DLD1 (cell line): ENCODE results near the gene EIF3A.

Source experiments
- in situ Hi-C: cut with HindIII; loops from 2 replicates; pipeline ENCODE4 v1.10.0; 2017; ENCODE audit warnings: low sequenced_read_pairs

The EIF3A gene

DNA sequence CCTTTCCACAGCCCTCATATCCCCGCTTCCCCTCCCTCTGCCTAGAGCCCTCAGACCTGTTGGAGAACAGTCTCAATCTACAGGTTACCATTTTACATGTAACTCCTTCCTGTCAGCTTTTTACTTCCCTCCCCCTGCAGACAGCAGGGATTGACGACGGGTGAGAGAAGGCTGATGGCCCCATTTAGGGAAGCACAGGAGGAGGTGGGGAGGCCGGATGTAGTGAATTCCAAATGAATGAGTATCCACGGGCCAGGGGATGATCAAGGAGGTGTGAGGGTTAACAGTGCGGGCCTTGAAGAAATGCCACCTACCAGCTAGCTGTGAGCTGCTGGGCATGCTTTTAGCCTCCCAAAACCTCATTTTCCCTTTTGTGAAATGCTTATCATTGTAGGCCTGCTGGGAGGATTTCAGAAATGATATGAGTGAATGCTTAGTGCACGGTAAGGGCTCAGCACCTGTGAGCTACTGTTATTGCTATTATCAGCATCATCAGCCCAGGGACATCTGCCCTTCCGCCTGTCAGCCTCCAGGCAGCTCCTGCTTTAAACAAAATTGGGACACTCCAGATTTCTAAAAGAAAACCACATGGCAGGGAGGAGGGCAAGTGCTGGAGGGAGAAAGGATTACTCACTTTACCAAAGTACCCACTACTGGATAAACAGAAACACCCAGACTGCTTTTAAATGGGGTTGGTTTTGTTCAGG is 57.6 kb downstream of the EIF3A start:
- in situ Hi-C loops = no loop called here

DNA sequence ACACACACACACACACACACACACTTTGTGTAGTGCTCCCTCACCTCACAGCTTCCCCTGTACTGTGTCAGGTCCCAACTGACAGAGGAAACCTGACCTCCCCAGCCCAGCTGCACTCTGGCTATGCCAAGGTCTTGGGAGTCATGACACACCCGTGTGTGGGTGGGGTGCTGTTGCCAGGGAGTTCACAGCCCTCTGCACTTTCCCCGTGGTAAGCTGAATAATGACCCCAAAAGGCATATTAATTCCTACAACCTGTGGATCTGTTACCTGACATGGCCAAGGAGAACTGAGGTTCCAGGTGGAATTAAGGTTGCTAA is 60.0 kb downstream of the EIF3A start:
- in situ Hi-C loops = no loop called here

DNA sequence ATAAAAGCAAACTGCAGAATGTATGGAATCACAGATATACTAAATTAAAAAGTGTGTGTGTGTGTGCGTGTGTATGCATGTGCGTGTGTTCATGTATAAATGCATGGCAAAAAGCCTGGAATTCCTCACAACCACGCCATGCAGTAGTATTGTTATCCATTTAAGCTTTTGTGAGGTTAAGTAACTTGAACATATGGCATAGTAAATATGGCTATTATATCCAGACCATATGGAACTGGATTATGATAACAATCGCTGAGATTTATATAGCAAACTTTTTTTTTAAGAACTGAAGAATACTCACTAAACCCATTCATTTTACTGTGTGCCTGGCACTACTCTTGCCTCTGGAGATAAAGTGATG is 73.4 kb downstream of the EIF3A start:
- in situ Hi-C loops = no loop called here

DNA sequence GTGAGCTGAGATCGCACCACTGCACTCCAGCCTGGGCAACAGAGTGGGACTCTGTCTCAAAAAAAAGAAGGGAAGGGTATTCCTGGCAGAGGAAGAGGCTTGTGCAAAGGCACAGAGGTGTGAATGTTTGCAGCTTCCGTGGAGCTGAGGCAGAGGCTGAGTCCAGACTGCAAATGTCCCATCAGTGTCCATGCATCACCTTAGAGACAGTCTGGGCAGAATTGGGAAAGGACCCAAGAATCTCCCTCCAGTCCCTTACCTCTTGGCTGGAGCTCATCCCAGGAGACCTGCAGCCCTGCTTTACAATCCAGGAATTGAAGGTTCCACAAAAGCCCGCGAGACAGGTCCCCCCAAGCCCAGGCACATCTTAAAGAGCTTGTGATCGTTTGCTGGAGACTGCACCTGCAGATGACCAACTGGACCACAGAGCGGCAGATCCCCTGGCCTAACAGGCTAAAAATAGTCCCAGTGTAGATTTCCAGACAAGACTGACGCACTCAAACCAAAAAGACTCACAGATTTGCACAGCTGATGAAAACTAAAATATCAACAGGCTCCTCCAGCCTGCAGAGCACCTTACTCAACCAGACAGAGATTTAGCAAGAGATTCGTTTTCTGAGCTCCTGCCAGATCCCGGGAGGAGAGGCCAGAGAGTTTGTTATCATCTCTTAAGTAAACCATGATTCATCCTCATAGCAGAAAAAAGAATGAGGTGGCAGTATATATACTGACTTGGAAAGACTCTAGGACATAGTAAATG is 74.0 kb downstream of the EIF3A start:
- in situ Hi-C loops = no loop called here

DNA sequence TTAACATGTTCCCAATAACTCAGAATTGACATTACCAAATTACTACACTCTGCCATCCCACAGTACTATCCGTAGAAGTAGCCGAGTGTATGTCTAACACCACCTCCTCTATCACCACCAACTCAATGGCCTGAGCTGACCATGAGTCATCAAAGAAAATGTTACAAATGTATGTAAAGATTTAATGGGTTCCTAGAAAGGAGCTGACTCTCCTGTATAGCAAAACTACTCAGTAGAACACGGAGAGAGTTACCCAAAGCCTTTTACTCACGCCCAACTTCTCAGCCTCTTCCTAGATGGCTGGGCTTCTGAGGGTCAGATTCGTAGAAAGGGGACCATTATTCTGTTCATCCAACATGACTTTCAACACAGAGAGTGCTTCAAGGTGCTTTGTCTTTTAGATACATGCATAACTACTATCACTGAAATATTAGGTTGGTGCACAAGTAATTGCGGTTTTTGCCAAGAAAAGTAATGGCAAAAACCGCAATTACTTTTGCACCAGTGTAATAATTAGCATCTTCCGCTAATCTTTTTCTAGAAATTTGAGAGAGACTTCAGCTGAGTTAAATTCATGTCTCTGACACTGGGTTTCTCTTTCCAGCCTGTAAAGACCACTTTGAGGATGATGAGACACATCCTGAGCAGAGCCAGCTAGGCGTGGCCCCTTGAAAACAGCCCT is 75.1 kb downstream of the EIF3A start:
- in situ Hi-C loops = no loop called here

DNA sequence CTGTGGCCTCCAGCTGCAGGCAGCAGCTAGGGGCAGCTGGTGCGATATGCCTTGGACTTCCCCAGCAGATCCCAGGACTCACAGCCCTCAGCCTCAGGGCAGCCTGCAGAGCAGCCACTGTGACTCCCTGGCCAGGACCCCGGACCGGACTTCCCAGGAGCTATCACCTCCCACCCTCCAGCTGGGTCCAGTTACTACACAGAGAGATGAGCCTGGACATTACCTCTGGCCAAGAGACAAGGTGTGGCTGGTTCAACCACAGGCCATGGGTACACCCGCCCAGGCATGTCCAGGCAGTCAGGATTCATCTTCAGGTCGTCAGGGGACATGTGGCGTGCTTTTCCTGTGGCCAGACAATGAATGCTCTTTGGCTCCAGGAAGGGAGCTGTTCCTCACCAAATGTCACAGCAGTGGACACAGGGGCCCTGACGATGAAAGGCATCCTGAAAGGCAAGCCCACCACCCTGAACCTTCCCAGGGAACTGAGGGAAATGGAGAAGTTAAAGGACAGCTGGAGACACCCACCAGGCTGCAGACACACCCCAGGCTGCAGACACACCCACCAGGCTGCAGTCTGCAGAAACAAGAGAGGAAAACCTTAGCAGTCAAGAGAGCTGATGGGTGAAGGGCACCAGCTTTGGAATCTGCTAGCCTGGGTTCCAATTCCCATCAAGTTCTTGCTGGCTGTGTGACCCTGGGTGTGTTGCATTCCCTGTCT is 76.9 kb downstream of the EIF3A start:
- in situ Hi-C loops = no loop called here

DNA sequence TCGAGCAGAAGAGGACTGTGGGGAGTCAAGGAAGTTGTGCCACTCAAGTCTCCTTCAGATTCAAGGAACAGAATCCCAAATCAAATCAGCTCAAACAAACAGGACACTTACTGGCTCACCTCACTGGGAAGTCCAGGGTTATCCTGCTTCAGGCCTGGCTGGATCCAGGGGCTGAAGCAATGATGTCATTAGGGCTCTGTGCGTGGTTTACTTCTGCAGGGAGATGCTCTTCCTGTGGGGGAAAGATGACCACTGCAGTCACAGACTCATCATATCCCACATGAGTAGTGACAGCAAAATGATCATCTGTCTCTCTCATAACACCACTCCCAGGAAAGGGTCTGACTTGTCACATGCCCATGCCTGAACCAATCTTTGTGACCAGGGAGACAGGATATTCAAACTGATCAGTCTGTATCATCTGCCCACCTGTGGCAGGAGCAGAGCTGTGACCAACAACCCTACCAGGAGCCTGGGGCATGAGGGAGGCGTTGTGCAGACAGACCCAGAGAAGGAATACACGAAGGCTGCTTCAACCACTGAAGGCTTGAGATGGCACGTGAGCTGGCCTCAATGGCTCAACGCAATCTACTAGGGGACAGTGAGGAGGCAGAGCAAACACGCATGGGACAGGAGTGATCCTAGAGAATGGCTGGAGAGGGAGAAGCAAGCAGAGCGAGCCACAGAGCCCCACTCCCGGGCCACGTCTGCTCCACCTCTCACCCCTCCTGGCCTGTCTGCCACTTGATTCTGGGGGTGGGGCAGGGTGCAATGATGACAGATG is 78.7 kb downstream of the EIF3A start:
- in situ Hi-C loops = no loop called here

DNA sequence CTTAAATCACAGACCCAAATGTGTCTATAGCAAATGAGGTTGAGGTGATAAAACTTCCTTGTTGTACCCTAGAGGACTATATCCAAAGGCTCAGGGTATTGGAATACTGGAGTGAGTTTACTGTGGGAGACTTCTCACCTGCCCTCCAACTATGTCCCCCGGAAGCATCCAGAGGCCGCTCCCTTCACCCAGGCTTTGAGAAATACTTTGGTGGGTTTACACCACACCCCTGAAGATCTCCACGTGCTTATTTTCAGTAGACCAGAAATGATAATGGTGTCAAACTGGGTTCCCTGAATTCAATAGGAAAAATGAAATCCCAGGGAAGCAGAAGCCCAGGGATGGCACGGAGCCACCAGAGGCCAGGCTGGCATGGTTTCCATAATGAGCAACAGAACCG is 82.4 kb downstream of the EIF3A start:
- in situ Hi-C loops = no loop called here

DNA sequence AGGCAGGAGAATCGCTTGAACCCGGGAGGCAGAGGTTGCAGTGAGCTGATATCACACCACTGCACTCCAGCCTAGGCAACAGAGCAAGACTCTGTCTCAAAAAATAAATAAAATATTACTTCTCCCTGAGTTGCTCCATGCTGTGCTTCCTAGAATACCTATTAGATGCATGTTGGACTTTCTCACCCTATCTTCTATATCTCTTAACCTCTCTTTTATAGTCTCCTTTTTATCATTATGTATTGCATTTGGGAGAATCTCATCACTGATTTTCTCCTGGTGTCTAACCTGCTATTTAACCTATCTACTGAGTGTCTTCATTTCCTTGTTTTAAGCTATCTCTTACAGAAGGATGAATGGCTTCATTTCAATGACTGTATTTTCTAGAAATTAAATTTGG is 83.2 kb downstream of the EIF3A start:
- in situ Hi-C loops = no loop called here

DNA sequence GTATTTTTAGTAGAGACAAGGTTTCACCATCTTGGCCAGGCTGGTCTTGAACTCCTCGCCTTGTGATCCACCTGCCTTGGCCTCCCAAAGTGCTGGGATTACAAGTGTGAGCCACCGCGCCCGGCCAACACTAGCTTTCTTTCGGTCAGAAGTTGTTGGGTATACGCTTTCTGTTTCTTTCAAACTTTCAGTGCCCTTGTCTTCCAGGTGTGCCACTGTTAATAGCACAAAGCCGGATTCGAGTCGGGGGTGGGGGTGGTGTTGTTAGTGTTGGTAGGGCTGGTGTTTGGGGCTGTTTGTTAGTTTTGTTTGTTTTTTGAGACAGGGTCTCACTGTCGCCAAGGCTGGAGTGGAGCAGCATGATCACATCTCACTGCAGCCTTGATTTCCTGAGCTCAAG is 84.9 kb downstream of the EIF3A start:
- in situ Hi-C loops = no loop called here

DNA sequence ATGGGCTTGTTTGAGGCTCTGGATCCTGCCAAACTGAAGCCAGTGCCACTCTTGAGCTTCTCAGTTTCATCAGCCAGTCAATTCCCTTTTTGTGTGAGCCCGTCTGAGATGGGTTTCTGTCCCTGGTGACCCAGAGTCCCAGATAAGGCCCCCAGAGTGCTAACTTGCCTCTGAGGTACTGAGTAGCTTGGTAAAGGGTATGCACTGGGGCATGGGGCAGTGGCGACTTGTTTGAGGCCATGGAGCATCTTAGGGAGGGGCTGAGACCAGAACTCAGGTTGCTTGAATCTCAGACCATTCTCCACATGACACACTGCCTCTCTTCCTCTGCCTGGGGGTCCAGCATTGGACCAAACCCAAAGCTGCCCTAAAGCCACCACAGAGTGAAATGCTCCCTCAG is 86.3 kb downstream of the EIF3A start:
- in situ Hi-C loops = no loop called here

DNA sequence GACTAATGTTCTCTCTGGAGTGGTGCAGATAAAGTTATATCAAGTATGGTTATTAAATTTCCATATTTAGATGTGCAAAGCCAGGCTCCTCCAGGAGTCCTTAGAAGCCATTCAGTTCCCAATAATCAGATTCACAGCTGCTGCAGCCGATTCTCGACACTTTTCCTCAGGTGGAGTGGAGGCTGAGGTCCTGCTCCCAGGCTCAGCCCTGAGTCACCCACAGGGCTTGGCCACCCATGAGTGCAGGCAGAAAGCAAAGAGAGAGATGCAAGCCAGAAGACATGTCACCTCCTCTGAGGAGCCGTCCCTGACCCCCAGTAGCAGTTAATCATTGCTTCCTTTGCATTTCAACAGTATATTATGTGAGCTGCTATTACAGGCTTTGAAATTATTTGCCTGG is 87.4 kb downstream of the EIF3A start:
- in situ Hi-C loops = no loop called here

DNA sequence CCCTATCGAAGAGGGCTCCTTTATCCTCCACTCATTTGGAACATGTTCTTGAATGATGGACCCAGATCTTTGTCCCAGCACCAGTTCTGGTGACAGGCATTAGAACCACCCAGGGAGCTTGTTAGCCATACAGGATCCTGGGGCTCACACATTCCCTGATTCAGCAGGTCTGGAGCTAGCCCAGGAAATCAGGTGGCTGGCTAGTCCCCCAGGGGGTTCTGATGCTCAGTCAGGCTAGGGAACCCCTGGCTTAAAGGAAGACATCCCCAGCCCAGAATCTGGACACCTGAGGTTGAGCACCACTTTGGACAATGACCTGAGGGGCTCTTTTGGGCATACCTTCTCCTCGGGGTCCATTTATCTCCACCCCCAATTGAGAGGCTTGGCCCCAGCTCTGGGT is 88.1 kb downstream of the EIF3A start:
- in situ Hi-C loops = no loop called here

DNA sequence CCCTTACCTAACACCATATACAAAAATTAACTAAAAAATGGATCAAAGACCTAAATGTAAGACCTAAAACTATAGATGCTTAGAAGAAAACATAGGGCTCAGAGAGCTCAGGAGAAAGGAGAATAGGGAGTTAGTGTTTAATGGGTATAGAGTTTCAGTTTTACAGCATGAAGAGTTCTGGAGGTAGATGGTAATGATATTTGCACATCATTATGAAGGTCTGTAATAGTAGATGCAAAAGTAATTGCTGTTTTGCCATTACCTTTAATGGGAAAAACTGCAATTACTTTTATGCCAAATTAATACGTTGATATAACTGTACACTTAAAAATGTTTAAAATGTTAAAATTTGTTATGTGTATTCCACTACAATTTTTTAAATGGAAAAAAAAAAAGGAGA is 90.3 kb downstream of the EIF3A start:
- in situ Hi-C loops = no loop called here

DNA sequence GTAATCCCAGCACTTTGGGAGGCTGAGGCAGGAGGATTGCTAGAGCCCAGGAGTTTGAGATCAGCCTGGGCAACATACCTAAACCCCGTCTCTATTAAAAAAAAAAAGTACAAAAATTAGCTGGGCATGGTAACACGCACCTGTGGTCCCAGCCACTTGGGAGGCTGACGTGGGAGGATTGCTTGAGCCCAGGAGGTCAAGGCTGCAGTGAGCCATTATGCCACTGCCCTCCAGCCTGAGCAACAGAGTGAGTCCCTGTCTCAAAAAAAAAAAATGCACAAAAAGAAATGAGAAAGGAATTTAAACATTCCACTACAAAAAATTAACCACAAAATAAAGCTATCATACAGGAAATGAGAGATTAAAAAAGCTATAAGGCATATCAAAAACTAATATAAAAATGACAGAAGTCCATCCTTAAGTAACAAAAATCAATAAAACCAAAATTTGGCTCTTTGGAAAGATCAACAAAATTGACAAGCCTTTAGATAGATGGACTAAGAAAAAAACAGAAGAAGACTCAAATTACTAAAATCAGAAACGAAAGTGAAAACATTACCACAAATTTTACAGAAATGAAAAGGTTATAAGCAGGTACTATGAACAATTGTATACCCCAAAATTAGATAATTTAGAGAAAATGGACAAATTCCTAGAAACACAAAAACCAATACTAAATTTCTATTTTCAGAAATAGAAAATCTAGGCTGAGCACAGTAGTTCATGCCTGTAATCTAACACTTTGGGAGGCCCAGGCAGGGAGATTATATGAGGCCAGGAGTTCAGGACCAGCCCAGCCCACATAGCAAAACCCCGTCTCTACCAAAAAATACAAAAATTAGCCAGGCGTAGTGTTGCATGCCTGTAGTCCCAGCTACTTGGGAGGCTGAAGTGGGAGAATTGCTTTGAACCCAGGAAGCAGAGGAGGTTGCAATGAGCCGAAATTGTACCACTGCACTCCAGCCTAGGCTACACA is 93.5 kb downstream of the EIF3A start:
- in situ Hi-C loops = no loop called here

DNA sequence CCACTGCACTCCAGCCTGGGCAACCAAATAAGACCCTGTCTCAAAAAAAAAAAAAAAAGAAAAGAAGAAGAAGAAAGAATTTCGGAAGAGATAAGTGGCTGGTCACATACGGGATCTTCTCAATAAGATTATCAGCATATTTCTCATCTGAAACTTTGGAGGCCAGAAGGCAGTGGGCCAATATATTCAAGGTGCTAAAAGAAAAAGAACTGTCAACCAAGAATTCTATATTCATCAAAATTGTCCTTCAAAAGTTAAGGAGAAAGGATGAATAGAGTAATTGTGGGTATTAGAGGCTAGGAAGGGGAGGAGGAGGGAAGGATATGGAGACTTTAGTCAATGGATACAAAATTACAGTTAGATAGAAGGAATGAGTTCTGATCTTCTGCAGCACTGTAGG is 95.0 kb downstream of the EIF3A start:
- in situ Hi-C loops = no loop called here
